HG02623 (cell line): Measurements from ENCODE around the gene IKZF3.
"Not testable (repeated sequence)": the region's sequence is repeated elsewhere in the genome, so short reads cannot be mapped to it uniquely, and the experiment has no call there.

Experiments used
- ATAC-seq: cut with Tn5 transposase; IDR thresholded peaks from one replicate; pipeline ENCODE4 v1.9.1; 2021; ENCODE audit warnings: moderate library complexity; ENCODE audit not compliant: unreplicated experiment

IKZF3 gene

GRCh38 chr17:39863918-39864746 is at the start of gene IKZF3:
Gene IKZF3, minus strand, starts transcription at chr17:39864312. Its CDS starts 186 bp downstream, at chr17:39864126.
- peak; percentile 34 for ATAC-seq

- no peak for ATAC-seq
Observed at GRCh38 chr17:39908789-39909352, 44.8 kb upstream of the IKZF3 start.

GRCh38 chr17:39904990-39905288 is 40.8 kb upstream of the IKZF3 start:
- no peak for ATAC-seq

- no peak for ATAC-seq
Observed at GRCh38 chr17:39903158-39903884, 39.2 kb upstream of the IKZF3 start.

- not testable (repeated sequence) for ATAC-seq
Observed at GRCh38 chr17:39902027-39902426, 37.9 kb upstream of the IKZF3 start.

GRCh38 chr17:39899215-39899614 is 35.1 kb upstream of the IKZF3 start:
- no peak for ATAC-seq

GRCh38 chr17:39898088-39898487 is 34.0 kb upstream of the IKZF3 start:
- ATAC-seq = no peak

- ATAC-seq = no peak
Observed at GRCh38 chr17:39894681-39895376, 30.7 kb upstream of the IKZF3 start.

- ATAC-seq = no peak
Observed at GRCh38 chr17:39889200-39889599, 25.1 kb upstream of the IKZF3 start.

GRCh38 chr17:39887078-39887477 is 23.0 kb upstream of the IKZF3 start:
- no peak for ATAC-seq

- not testable (repeated sequence) for ATAC-seq
Observed at GRCh38 chr17:39886102-39886501, 22.0 kb upstream of the IKZF3 start.

GRCh38 chr17:39872751-39873150 is 8.6 kb upstream of the IKZF3 start:
- ATAC-seq = no peak

- no peak for ATAC-seq
Observed at GRCh38 chr17:39871801-39872200, 7.7 kb upstream of the IKZF3 start.

- ATAC-seq = no peak
Observed at GRCh38 chr17:39870776-39871175, 6.7 kb upstream of the IKZF3 start.

- no peak for ATAC-seq
Observed at GRCh38 chr17:39868554-39868942, 4.4 kb upstream of the IKZF3 start.

GRCh38 chr17:39867880-39868553 is 3.9 kb upstream of the IKZF3 start, which contains the start of gene ZPBP2:
Gene ZPBP2, plus strand, starts transcription at chr17:39868202. Its CDS starts 153 bp downstream, at chr17:39868355.
- peak; percentile 1 for ATAC-seq

GRCh38 chr17:39867084-39867879 is 3.2 kb upstream of the IKZF3 start:
- ATAC-seq = peak; percentile 51

GRCh38 chr17:39866013-39866730 is 2.1 kb upstream of the IKZF3 start:
- no peak for ATAC-seq

- no peak for ATAC-seq
Observed at GRCh38 chr17:39863244-39863917, 731 bp downstream of the IKZF3 start.
